Astrocyte (in vitro differentiated cells and primary cell): ENCODE results near the gene ARHGAP24. TPM values are rescaled to one million over a fixed set of nuclear protein-coding genes. Genes with fewer than 3 reads are reported as not detected.

Experiments used
- DNase-seq: peaks from one replicate; pipeline ENCODE4 v3.0.0-alpha.2; 2010; ENCODE audit warnings: low read depth
- FAIRE-seq: peaks from 2 replicates; lab custom pipeline; 2011; peaks lifted over from hg19 to GRCh38; lab: Jason Lieb, UNC
- H2AFZ ChIP-seq: 2 replicates; pipeline ENCODE4 v1.6.0; 2012; ENCODE audit warnings: low read depth, low read length, inconsistent platforms
- H3K27ac ChIP-seq: 2 replicates; pipeline ENCODE4 v1.5.1; 2011; ENCODE audit warnings: low read depth, low read length, inconsistent platforms
- H3K27me3 ChIP-seq: 2 replicates; pipeline ENCODE4 v1.6.0; 2011; ENCODE audit warnings: low read length, inconsistent platforms; ENCODE audit not compliant: insufficient read depth
- H3K36me3 ChIP-seq: 2 replicates; pipeline ENCODE4 v1.5.1; 2011; ENCODE audit warnings: low read length, inconsistent platforms; ENCODE audit not compliant: insufficient read depth
- H3K4me1 ChIP-seq: 2 replicates; pipeline ENCODE4 v1.5.1; 2011; ENCODE audit warnings: low read length, inconsistent platforms; ENCODE audit not compliant: insufficient read depth
- H3K4me2 ChIP-seq: 2 replicates; pipeline ENCODE4 v1.6.0; 2012; ENCODE audit warnings: low read length, inconsistent platforms
- H3K4me3 ChIP-seq: 2 replicates; pipeline ENCODE4 v1.5.1; 2011; ENCODE audit warnings: low read depth, mild to moderate bottlenecking, low read length, inconsistent platforms; ENCODE audit not compliant: insufficient read depth
- H3K79me2 ChIP-seq: 2 replicates; pipeline ENCODE4 v1.6.0; 2012; ENCODE audit warnings: mild to moderate bottlenecking, low read length, inconsistent platforms; ENCODE audit not compliant: insufficient read depth
- H3K9ac ChIP-seq: 2 replicates; pipeline ENCODE4 v1.6.0; 2012; ENCODE audit warnings: mild to moderate bottlenecking, low read length, inconsistent platforms
- H3K9me3 ChIP-seq: 2 replicates; pipeline ENCODE4 v1.5.1; 2012; ENCODE audit warnings: low read depth, mild to moderate bottlenecking, low read length, inconsistent platforms; ENCODE audit not compliant: insufficient read depth
- H4K20me1 ChIP-seq: 2 replicates; pipeline ENCODE4 v1.6.0; 2012; ENCODE audit warnings: low read length, inconsistent platforms; ENCODE audit not compliant: insufficient read depth
- H3K27ac Mint-ChIP-seq: one replicate; pipeline ENCODE4 v1.8.0; 2021; ENCODE audit warnings: mild to moderate bottlenecking, mixed read lengths; ENCODE audit not compliant: unreplicated experiment
- H3K27me3 Mint-ChIP-seq: one replicate; pipeline ENCODE4 v1.8.0; 2021; ENCODE audit warnings: low read depth, mixed read lengths; ENCODE audit not compliant: unreplicated experiment
- H3K36me3 Mint-ChIP-seq: one replicate; pipeline ENCODE4 v1.8.0; 2021; ENCODE audit warnings: low read depth, mixed read lengths; ENCODE audit not compliant: unreplicated experiment
- H3K4me1 Mint-ChIP-seq: one replicate; pipeline ENCODE4 v1.8.0; 2021; ENCODE audit warnings: low read depth, mixed read lengths; ENCODE audit not compliant: unreplicated experiment
- H3K4me3 Mint-ChIP-seq: one replicate; pipeline ENCODE4 v1.8.0; 2021; ENCODE audit warnings: mild to moderate bottlenecking, moderate library complexity, mixed read lengths; ENCODE audit not compliant: unreplicated experiment
- H3K9me3 Mint-ChIP-seq: one replicate; pipeline ENCODE4 v1.8.0; 2021; ENCODE audit warnings: mild to moderate bottlenecking, mixed read lengths; ENCODE audit not compliant: unreplicated experiment
- CTCF ChIP-seq: IDR thresholded peaks from 2 replicates; pipeline ENCODE4 v1.5.1; 2011; ENCODE audit warnings: low read depth, mild to moderate bottlenecking, inconsistent platforms, low read length, moderate library complexity; ENCODE audit not compliant: insufficient read depth
- EZH2 ChIP-seq: IDR thresholded peaks from 2 replicates; pipeline ENCODE4 v1.6.1; 2012; ENCODE audit warnings: mild to moderate bottlenecking, low read length, inconsistent platforms; ENCODE audit not compliant: insufficient read depth
- total RNA-seq: library from RNA; stranded (reverse); gene quantifications from 2 replicates; pipeline ENCODE4 v1.2.1, GENCODE V29; 2021

ARHGAP24 gene
- total RNA-seq, 1 donor from 2014 or later, result 2.1 TPM

DNA sequence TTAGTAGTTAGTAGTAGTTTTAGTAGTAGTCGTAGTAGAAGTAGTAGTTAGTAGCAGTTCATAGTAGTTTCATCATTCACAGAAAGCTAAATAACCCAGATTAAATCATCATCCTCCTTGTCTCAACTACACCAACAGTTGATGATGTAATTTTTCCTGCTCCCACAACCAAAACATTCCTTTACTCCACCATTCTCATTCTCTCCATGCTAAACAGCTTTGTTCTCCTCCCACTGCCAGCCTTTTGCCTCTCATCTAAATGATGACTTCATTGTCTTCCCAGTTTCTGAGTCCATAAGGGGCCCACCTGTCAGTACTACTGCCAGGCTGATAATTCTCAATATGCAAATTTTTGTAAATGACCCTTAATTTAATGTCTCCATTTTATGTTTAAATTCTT lies 68.9 kb downstream of the ARHGAP24 start:
- DNase-seq, result peak; percentile 63
- H3K79me2 ChIP-seq, result no peaks in the 10 kb centered on the region
- H4K20me1 ChIP-seq, result no peaks in the 10 kb centered on the region
- H3K27ac ChIP-seq, result no peak overlapping the region
- Mint-ChIP-seq H3K9me3 (no peaks in the 10 kb centered on the region), H3K4me1 (peaks cover 6% of the 10 kb centered on the region), H3K36me3 (no peaks in the 10 kb centered on the region), H3K4me3 (no peak overlapping the region), H3K27ac (peak overlapping the region; percentile 72), H3K27me3 (no peaks in the 10 kb centered on the region)
- no peaks in the 10 kb centered on the region for H3K36me3 ChIP-seq
- H3K4me1 ChIP-seq, result no peaks in the 10 kb centered on the region
- no peak overlapping the region for H3K4me3 ChIP-seq
- TF ChIP-seq EZH2, result no peak
- TF ChIP-seq CTCF, result no peak
- FAIRE-seq, result no peak
- no peak overlapping the region for H3K4me2 ChIP-seq
- no peak overlapping the region for H2AFZ ChIP-seq
- H3K9me3 ChIP-seq, result no peaks in the 10 kb centered on the region
- H3K27me3 ChIP-seq, result no peaks in the 10 kb centered on the region
- H3K9ac ChIP-seq, result no peak overlapping the region

GRCh38 chr4:85544751-85545150 lies 69.8 kb downstream of the ARHGAP24 start:
- FAIRE-seq (no peak), DNase-seq (no peak)
- H3K27ac Mint-ChIP-seq, result no peak overlapping the region
- no peaks in the 10 kb centered on the region for H3K36me3 Mint-ChIP-seq
- no peaks in the 10 kb centered on the region for H3K9me3 ChIP-seq
- no peak overlapping the region for H3K27ac ChIP-seq
- no peaks in the 10 kb centered on the region for H3K27me3 Mint-ChIP-seq
- no peaks in the 10 kb centered on the region for H3K9me3 Mint-ChIP-seq
- no peak overlapping the region for H2AFZ ChIP-seq
- H3K9ac ChIP-seq, result no peak overlapping the region
- no peaks in the 10 kb centered on the region for H3K27me3 ChIP-seq
- peaks cover 6% of the 10 kb centered on the region for H3K4me1 Mint-ChIP-seq
- no peaks in the 10 kb centered on the region for H3K4me1 ChIP-seq
- H3K79me2 ChIP-seq, result no peaks in the 10 kb centered on the region
- no peaks in the 10 kb centered on the region for H3K36me3 ChIP-seq
- no peak for TF ChIP-seq CTCF
- TF ChIP-seq EZH2, result no peak
- no peak overlapping the region for H3K4me3 ChIP-seq
- no peaks in the 10 kb centered on the region for H4K20me1 ChIP-seq
- no peak overlapping the region for H3K4me3 Mint-ChIP-seq
- no peak overlapping the region for H3K4me2 ChIP-seq

GRCh38 chr4:85548116-85548515 lies 73.2 kb downstream of the ARHGAP24 start:
- no peak for DNase-seq
- TF ChIP-seq EZH2, result no peak
- no peak for TF ChIP-seq CTCF

More at GRCh38 chr4:85548116-85548515, 73.2 kb downstream of the ARHGAP24 start:
- Histone ChIP-seq H3K27me3 (no peaks in the 10 kb centered on the region), H3K9me3 (no peaks in the 10 kb centered on the region), H4K20me1 (no peaks in the 10 kb centered on the region), H2AFZ (no peak overlapping the region), H3K27ac (no peak overlapping the region), H3K4me2 (no peak overlapping the region), H3K79me2 (no peaks in the 10 kb centered on the region), H3K9ac (no peak overlapping the region), H3K36me3 (no peaks in the 10 kb centered on the region), H3K4me1 (no peaks in the 10 kb centered on the region), H3K4me3 (no peak overlapping the region)
- Mint-ChIP-seq H3K36me3 (peaks cover 1% of the 10 kb centered on the region), H3K27me3 (no peaks in the 10 kb centered on the region), H3K27ac (no peak overlapping the region), H3K4me1 (peaks cover 6% of the 10 kb centered on the region), H3K4me3 (no peak overlapping the region), H3K9me3 (peaks cover 4% of the 10 kb centered on the region)
- no peak for FAIRE-seq
